HG02970 (cell line): Measurements from ENCODE around the gene WNK2.
"Not testable (repeated sequence)": the region's sequence is repeated elsewhere in the genome, so short reads cannot be mapped to it uniquely, and the experiment has no call there.

ENCODE experiments used
- ATAC-seq: cut with Tn5 transposase; IDR thresholded peaks from one replicate; pipeline ENCODE4 v1.9.1; 2021; ENCODE audit warnings: mild to moderate bottlenecking, moderate library complexity, moderate number of reproducible peaks; ENCODE audit not compliant: unreplicated experiment, low FRiP score

The WNK2 gene

DNA sequence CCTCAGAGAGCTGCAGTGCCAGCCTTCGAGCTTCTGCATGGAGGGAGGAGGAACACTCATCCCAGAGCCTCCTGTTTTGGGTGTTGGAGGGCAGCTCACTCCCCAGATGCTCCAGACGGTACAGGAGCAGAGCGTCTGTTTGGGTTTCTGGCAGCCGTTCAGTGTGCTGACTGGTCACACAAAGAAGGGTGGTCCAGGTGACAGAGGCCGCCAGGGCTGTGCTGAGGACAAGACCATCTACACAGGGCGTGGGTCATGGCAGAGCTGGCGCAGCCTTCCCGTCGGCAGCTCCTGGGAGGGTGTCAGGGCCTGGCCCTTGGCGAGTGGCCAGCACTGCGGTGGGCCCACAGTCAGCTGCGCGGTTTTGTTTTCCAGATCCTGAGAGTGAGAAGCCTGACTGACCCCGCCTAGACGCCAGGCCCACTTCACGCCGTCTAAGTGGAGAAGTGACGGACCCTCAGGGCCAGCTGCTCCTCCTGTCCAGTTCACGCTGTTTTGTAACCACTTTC lies 136.1 kb downstream of the WNK2 start:
- no peak for ATAC-seq

DNA sequence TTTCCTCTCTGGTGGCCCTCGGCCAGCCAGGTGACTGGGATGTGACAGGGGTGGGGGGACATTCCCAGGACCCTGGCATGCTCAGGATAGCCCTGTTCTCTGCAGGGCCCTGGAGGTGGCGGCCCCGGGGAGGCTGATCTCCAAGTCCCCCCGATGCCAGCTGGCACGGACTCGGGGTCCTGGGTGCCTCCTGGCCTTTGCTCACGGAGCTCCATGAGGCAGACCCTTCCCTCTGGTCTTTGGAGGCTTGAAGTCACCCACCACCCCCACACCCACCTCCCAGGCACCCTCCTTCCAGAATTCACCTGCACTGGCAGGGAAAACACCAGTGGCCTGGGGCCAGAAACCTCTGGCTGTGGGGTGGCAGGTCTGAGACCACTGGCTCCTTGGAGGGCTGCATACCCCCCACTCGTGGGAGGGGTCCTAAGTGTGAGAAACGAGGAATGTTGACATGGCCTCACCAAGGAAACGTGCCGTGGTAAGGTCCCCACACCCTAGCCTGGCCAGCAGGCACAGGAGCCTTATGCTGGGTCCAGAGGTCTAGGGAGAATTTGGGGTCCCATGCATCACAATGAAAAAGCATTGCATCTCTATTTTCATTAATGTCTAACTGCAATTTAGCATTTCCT lies 136.8 kb downstream of the WNK2 start:
- ATAC-seq = no peak

DNA sequence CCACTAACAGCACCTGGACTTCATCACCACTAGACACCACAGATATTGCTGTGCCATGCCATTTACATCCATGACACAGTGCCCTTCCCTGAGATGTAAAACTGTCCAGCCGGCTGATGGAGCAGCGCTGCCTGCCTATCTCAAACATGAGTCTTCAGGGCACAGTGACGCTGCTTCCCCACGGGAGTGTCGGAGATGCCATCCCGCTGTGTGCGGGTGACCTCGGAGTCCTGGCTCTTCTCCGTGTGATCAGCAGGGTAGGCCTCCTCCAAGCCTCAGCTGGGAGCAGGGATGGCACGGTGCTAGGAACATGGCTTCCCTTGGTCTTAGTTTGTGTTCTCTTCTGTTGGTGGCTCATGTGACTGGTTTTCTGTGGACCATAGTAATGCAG lies 137.3 kb downstream of the WNK2 start:
- no peak for ATAC-seq

DNA sequence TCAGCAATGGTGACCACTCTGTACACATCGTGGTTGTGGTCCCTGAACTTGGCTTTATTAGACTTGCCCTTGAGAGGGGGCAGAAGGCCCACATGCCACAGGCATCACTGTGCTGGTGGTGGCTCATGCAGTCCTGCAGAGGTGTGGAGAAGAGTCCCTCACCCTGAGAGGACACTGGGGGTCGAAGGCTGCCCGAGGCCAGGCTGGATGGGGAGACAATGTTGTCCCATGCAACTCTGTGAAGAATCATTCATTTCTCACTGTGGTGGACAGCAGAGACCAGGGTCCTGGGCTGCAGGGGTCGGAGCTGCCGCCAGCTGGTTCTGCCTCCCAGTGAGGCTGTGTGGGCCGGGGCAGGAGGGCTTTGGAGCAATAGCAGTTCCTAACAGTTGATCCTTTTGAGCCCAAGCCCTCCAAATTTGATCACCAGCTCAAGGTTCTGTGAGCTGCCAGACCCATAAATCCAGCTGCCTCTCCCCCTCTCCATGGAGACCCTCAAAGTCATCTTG lies 139.6 kb downstream of the WNK2 start:
- ATAC-seq = not testable (repeated sequence)

DNA sequence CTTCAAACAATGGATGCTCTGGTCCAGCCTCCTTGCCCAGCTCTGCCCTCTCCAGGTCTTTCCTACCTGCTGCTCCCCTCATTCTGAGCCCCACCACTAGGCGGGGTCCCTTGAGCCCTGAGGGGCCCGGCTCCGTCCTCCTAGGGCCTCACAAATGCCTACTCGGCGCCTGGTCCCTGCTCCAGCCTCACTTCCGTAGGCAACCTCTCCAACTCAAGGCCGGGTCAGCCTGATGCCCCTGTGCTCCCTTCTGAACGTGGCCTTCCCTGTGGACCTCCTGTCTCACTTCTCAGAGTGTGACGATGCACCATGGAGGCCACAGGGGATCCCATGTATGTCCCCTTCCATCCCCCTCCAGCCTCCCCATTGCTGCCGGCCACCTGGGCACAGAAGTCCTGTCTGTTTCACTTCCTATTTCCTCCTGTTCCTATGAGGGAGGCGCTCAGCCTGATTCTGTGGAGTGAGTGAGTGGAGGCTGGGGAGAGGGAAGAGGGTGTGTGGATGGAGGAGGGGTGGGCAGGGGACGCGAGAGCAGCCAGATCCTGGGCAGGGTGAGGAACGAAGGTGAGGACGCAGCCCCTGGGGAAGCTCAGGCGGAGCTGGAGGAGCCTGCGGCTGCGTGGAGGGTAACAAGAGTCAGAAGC lies 140.4 kb downstream of the WNK2 start:
- ATAC-seq = no peak

DNA sequence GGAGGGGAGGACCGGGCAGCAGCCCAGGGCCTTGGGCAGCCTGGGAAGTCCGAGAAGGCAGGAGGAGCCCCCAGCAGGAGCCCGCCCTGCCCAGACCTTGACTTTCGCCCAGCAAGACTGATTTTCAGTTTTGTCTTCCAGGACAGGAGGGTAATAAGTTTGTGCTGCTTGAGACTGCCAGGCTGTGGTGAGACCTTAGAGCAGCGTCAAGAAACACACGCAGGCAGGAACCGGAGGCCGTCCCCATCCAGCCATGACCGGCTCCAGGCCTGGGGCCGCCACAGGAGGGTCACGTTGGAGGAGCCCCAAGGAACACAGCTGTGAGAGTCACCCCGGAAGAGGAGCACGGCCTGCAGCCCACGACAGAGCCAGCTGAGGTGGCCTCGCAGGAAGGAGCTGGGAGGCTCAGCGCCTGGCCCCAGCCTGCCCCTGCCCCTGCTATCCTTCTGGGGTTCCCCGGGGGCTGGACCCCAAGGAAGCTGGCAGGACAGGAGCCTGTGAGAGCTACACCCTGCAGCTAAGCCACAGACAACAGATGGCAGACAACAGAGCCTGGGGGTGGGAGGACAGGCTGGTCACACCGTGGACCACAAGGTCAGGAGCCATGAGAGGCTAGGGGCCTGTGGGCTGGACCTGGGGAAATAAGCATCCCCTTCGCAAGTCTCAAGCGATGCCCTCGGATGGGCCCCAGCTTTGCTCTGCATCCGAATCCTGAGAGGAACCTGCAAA lies 141.5 kb downstream of the WNK2 start:
- no peak for ATAC-seq

DNA sequence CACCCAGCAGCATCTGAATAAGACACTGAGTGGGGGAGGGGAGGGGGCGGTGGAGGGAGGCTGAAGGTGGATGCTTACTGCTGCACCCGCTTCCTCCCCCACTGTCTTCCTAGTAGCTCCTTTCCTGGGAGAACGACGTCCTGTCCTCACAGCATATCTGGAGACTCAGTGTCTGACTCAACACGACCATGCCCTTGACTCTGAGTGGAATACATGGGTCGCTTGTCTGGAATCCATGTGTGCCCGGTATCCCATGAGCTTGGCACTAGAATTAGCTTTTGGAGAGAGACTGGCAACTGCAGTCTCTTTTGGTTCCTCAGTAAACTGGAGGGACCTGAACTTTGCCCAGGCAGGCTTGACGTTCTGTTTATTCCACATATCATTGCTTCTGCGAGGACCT lies 142.1 kb downstream of the WNK2 start:
- no peak for ATAC-seq

DNA sequence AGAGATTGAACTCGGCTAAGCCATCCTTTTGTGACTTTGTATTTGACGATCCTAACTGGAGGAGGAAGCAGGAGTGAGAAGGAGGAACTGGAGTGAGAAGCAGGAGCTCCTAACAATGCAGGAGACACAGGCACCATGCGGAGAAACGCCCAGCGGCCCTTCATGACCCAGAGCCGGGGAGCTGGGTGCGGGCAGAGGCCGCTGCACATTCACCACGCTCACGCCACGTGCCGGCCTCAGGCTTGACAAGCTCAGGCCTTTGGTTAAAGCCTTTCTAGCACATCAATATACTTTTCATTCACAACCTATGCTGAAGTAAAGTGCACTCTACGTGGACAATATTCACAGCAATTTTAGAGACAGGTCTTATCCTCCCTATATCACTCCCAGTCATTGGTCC lies 142.7 kb downstream of the WNK2 start:
- ATAC-seq = no peak

DNA sequence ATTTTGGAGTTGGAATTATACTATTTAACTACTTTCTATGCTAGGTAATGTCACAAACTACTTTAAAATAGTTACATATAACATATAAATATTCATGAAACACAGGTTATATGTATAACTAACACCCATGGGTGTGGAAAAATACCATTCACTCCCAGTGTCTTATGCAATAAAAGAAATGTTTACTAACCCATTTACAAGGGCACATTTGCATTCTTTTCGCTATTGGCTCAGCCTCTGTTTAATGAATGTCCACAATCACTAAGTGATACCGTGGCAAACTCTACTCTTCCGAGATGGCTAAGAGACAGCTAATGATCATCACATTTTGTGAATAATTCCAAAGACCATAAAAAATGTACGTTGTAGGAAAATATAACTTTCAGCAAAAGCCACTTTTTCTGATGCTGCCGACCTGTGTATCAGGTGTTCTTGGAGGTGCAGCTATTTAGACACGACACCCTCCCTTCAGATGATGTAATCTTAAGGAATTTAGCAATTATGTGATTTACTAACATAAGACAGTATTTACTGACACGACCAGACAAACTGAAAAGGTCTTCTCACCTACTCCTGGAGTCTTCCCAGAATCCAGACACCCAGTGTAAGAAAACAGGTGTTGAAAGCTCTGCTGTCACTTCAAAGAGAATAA lies 145.8 kb downstream of the WNK2 start:
- ATAC-seq = no peak

DNA sequence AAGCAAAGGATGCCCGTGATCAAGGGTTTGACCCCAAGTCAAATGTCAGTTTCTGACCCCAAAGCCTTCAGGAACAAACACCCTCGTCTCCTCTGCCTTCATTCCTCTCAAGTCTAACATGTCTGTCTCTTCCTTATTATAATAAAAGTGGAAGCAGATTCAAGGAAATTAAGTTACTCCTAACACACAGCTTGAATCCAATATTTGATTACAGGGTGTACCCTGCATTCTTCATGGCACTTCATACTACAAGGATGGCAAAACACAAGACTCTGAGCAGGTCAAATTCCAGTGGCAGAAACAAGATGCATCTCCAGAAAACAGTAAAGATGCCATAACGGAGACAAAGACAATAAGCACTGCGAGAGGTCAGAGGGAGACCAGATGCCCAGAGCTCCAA lies 148.4 kb downstream of the WNK2 start:
- no peak for ATAC-seq

DNA sequence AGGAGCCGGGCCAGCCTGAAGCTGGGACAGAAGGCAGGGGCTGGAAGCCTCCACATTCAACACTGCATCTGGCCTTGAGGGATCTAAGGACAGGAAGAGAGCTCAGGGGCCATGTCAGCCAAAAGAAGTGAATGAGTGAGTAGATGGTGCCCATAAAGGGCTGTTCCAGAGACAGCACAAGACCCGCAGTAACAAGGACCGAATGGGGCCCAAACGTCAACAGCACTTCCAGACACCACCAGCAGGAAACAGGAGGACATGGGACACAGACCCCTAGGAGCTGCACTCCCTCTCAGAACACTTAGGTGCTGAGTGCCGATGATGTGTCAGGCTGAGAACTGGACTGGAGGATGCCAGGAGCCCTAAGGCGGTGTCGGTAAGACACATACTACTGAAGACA lies 152.8 kb downstream of the WNK2 start:
- ATAC-seq = no peak

DNA sequence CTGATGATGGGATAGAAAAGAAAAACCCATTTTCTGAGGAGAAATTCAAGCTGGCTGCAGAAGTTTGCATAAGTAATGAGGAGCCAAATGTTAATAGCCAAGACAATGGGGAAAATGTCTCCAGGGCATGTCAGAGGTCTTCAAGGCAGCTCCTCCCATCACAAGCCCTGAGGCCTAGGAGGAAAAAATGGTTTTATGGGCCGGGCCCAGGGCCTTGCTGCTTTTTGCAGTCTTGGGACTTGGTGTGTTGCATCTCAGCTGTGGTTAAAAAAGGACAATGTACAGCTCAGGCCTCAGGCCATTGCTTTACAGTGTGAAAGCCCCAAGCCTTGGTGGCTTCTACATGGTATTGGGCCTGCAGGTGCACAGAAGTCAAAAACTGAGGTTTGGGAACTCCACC lies 154.3 kb downstream of the WNK2 start:
- not testable (repeated sequence) for ATAC-seq

DNA sequence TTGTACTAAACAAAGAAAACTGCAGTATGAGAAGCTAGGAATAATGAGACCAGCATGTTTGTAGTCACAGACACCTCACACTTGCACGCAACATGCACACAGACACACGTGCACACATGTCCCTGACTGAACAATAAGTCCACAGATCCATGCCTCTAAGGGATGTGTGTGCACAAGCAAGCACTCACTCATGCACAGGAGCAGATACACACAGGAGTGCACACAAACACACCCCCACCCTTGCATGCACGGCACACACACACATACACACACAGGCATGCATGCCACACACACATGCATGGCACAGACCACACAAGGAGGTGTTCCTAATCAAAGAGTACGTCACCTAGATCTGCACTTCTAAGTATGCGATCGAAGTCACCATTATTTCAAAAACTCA lies 156.2 kb downstream of the WNK2 start:
- ATAC-seq = no peak

DNA sequence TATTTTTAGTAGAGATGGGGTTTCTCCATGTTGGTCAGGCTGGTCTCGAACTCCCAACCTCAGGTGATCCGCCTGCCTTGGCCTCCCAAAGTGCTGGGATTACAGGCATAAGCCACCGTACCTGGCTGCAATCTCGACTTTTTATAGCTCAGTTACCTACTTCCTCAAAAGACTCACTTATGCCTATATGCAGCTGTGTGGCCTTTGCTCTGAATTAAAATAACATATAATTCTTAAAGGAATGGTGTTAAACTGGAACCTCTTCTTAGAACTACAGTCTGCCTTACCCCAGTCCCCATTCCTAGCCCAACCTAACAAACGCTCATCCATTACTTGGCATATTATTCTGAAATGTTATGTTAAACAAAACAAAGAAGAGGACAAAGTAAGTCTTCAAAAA lies 157.9 kb downstream of the WNK2 start:
- not testable (repeated sequence) for ATAC-seq

DNA sequence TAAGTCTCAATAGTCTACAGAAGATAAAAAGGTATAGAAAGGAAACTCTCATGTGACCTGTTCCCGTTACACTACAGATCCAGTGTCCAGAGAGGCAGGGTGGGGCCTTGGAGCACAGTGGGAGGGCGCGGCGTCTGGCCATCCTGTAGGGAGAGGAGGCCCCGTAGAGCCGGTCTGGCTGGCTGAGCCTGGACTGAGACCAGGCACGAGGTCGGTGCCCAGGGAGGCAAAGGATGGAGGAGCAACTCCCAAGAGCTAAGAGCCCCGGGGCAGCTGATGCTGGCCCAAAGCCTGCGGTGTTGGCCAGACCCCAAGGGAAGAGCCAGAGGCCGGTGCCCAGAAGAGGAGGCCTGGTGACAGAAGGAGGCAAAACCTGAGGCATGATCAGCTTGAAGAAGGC lies 158.5 kb downstream of the WNK2 start:
- not testable (repeated sequence) for ATAC-seq

DNA sequence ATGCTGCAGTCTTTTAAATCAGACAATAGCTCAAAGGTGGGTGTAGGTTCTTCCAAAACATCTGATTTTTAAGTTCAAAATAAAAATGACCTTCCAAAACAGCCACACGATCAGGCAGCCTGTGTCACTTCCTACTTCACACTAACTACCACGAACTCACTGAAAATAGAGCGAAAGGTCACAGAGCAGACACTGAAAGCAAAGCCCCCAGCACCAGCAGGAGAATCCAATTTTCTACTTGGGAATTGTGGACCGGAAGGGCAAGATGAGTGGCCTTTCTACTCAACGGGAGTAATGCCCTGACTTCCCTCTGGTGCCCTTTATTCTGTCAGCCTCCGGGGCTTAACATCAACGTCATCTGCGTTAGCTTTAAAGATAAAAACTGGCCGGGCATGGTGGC lies 159.7 kb downstream of the WNK2 start:
- no peak for ATAC-seq

DNA sequence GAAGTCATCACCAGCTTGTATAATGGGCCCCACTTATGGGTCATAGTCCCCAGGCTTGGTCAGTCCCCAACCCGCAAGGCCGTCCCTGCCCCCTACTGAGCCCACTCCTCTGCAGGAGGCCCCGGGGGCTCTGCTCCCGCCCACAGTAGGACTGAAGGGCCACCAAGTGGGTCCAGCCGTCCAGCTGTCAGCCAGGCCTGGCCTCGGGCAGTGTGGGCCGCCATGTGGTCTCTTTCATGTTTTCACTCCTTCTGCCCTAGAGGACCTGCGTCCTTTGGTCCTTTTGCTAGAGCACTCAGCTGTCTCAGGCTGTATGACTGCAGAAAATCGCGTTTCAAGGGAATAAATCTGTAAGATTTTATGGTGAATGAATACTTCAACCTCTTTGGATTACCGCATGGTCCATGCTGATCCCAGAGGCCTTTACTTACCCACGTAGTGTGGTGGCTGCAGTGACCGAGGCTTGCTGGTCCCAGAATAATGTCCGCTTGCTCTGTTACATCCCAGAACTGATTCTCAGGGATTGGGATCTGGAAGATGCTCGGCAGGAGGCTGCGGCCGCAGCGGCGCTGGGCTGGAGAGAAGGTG lies 161.8 kb downstream of the WNK2 start:
- no peak for ATAC-seq

DNA sequence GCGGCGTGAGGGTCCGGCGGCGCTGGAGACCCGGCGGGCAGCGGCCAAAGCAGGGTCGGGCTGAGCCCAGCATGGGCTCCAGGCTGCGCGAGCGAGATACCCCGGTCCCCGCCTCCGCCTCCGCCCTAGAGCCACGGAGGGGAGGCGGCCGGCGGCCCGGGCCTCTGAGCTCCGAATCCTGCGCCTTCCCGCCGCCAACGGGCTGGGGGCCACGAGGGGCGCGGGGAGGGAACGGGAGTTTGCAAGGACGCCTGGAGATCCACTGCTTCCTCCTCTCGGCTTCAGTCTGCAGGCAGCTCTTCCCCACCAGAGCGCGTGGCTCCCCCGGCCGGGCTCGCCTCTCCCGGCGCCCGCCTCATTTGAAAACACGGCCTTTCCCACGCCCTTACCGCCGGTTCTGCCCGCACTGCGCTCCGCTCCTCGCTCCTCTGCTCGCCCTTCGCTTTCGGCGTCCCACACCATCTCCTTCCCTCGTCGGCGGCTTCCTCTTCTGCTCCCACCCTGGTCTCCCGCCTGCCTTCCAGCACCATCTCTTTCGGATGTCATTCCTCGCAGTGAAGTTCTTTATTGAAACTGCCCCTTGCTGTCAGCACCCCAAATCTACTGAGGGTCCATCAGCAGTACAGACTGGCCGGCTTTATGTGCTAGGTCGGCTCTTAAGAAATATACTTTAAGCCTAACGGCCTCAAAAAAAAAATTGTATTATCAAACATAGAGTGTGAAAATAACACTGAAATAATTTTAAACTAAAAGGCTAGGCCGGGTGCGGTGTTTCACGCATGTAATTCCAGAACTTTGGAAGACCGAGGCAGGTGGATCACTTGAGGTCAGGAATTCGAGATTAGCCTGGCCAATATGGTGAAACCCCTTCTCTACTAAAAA lies 162.5 kb downstream of the WNK2 start:
- no peak for ATAC-seq

DNA sequence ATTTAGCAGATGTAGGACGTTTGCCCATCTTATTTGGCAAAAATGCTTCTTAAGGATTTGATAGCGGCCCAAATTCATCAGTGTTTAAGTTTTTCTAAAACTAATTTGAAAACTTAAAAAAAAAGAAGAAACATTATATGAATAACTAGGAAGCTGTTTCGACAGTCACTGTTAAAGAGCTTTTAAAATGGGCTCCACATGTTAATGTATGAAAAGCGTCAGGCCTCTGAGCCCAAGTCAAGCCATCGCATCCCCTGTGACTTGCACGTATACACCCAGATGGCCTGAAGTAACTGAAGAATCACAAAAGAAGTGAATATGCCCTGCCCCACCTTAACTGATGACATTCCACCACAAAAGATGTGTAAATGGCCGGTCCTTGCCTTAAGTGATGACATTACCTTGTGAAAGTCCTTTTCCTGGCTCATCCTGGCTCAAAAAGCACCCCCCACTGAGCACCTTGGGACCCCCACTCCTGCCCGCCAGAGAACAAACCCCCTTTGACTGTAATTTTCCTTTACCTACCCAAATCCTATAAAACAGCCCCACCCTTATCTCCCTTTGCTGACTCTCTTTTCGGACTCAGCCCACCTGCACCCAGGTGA lies 163.5 kb downstream of the WNK2 start:
- not testable (repeated sequence) for ATAC-seq
